SK-N-SH (cell line): ENCODE measurements around the gene CTTN. TPM values are rescaled to one million over a fixed set of nuclear protein-coding genes. Genes with fewer than 3 reads are reported as not detected.

Source experiments
- CTCF ChIA-PET: fragments of 300-600, 350-600 bp; formaldehyde crosslinking; extraction: SDS; loops from one replicate; lab custom pipeline; 2021; lab: Yijun Ruan, JAX
- POLR2A ChIA-PET: fragments of 350-600 bp; sonication (Branson Sonifier 250); formaldehyde crosslinking; extraction: SDS; loops from one replicate; lab custom pipeline; 2020; ENCODE audit warnings: antibody characterized with exemption, inconsistent platforms; lab: Yijun Ruan, JAX
- DNase-seq: peaks from one replicate; pipeline ENCODE4 v3.0.0; 2012
- H2AFZ ChIP-seq: fragments of 200-600 bp; sonication (generic); 2 replicates; pipeline ENCODE4 v1.8.1; 2016; ENCODE audit warnings: antibody characterized with exemption, mild to moderate bottlenecking, low read depth
- H3F3A ChIP-seq: fragments of 200-600 bp; sonication (generic); replicated peaks from 2 replicates; pipeline ENCODE3; 2016; ENCODE audit warnings: antibody characterized with exemption, mild to moderate bottlenecking; ENCODE audit not compliant: insufficient read depth
- H3K27ac ChIP-seq, 2 experiments: fragments of 200-500 bp in 1 of 2; fragments of 200-600 bp in 1 of 2; sonication (Bioruptor generic) in 1 of 2; sonication (generic), shearing (Covaris generic) in 1 of 2; 2 replicates each; pipeline versions ENCODE4 v1.5.1 to v1.6.1; 2014 to 2016; ENCODE audit warnings: low read depth in 2 of 2, inconsistent platforms in 1 of 2, low read length in 1 of 2, mild to moderate bottlenecking in 1 of 2, mixed read lengths in 1 of 2
- H3K27me3 ChIP-seq: fragments of 200-600 bp; sonication (generic), shearing (Covaris generic); 2 replicates; pipeline ENCODE4 v1.6.1; 2016; ENCODE audit warnings: mixed run types; ENCODE audit not compliant: insufficient read depth
- H3K36me3 ChIP-seq, 2 experiments: fragments of 200-500 bp in 1 of 2; fragments of 200-600 bp in 1 of 2; sonication (Bioruptor generic) in 1 of 2; sonication (generic) in 1 of 2; replicated peaks in 1 of 2; 2 replicates each; pipeline versions ENCODE3 to v1.5.1; 2014 to 2016; ENCODE audit warnings: low read length in 1 of 2, mild to moderate bottlenecking in 1 of 2; ENCODE audit not compliant: insufficient read depth in 2 of 2, control insufficient read depth in 1 of 2
- H3K4me1 ChIP-seq, 2 experiments: fragments of 200-500 bp in 1 of 2; fragments of 200-600 bp in 1 of 2; sonication (Bioruptor generic) in 1 of 2; sonication (generic), shearing (Covaris generic) in 1 of 2; 2 replicates each; pipeline versions ENCODE4 v1.5.1 to v1.6.1; 2014 to 2016; ENCODE audit warnings: low read depth in 1 of 2, low read length in 1 of 2, mixed run types in 1 of 2; ENCODE audit not compliant: insufficient read depth in 2 of 2, control insufficient read depth in 1 of 2
- H3K4me2 ChIP-seq: fragments of 200-600 bp; sonication (generic), shearing (Covaris generic); 2 replicates; pipeline ENCODE4 v1.6.1; 2017; ENCODE audit warnings: mixed run types
- H3K4me3 ChIP-seq, 2 experiments: fragments of 200-500 bp in 1 of 2; fragments of 200-600 bp in 1 of 2; sonication (Bioruptor generic) in 1 of 2; sonication (generic), shearing (Covaris generic) in 1 of 2; 2 replicates each; pipeline versions ENCODE4 v1.5.1 to v1.8.1; 2014 to 2016; ENCODE audit warnings: low read depth in 2 of 2, inconsistent platforms in 1 of 2, low read length in 1 of 2, mild to moderate bottlenecking in 1 of 2, mixed read lengths in 1 of 2, moderate library complexity in 1 of 2
- H3K79me2 ChIP-seq: fragments of 200-600 bp; sonication (generic); 2 replicates; pipeline ENCODE4 v1.8.1; 2017; ENCODE audit warnings: mild to moderate bottlenecking; ENCODE audit not compliant: insufficient read depth
- H3K9ac ChIP-seq: fragments of 200-600 bp; sonication (generic); 2 replicates; pipeline ENCODE4 v1.6.1; 2017; ENCODE audit warnings: mixed run types
- H3K9me2 ChIP-seq: fragments of 200-600 bp; sonication (generic); 2 replicates; pipeline ENCODE4 v1.6.1; 2017; ENCODE audit warnings: mixed run types
- H3K9me3 ChIP-seq: fragments of 200-600 bp; sonication (generic); 2 replicates; pipeline ENCODE4 v1.6.1; 2017; ENCODE audit warnings: mixed run types, mild to moderate bottlenecking, moderate library complexity
- H4K20me1 ChIP-seq: fragments of 200-600 bp; sonication (generic); 2 replicates; pipeline ENCODE4 v1.6.1; 2017; ENCODE audit warnings: mild to moderate bottlenecking, mixed run types; ENCODE audit not compliant: insufficient read depth
- CHD2 ChIP-seq: fragments of 150-350 bp; IDR thresholded peaks from 2 replicates; pipeline ENCODE4 v1.6.1; 2018; ENCODE audit warnings: low read length; ENCODE audit not compliant: partially characterized antibody
- ELF1 ChIP-seq: IDR thresholded peaks from 2 replicates; pipeline ENCODE4 v1.4.0; 2012
- FOXM1 ChIP-seq: IDR thresholded peaks from 2 replicates; pipeline ENCODE4 v1.4.0; 2012; ENCODE audit warnings: low read depth, mild to moderate bottlenecking
- GABPA ChIP-seq: IDR thresholded peaks from 2 replicates; pipeline ENCODE4 v1.4.0; 2012; ENCODE audit warnings: low read depth, mild to moderate bottlenecking
- GATA2 ChIP-seq: sonication (generic); formaldehyde crosslinking; IDR thresholded peaks from 2 replicates; pipeline ENCODE4 v1.5.0; 2020; ENCODE audit warnings: mild to moderate bottlenecking, missing genetic modification reagents
- MEF2A ChIP-seq: IDR thresholded peaks from 2 replicates; pipeline ENCODE4 v1.4.0; 2012; ENCODE audit warnings: low read depth, borderline replicate concordance
- NFIC ChIP-seq: IDR thresholded peaks from 2 replicates; pipeline ENCODE4 v1.4.0; 2012; ENCODE audit warnings: borderline replicate concordance
- NRF1 ChIP-seq: IDR thresholded peaks from 2 replicates; pipeline ENCODE4 v1.6.1; 2012; ENCODE audit warnings: low read depth, mild to moderate bottlenecking, low read length
- RAD21 ChIP-seq: IDR thresholded peaks from 2 replicates; pipeline ENCODE4 v1.6.1; 2012; ENCODE audit warnings: mild to moderate bottlenecking, low read length
- SMC3 ChIP-seq: IDR thresholded peaks from 2 replicates; pipeline ENCODE4 v1.6.1; 2012; ENCODE audit warnings: low read depth, low read length, improper control_type of control experiment
- TEAD4 ChIP-seq: IDR thresholded peaks from 2 replicates; pipeline ENCODE4 v1.4.0; 2012; ENCODE audit warnings: mild to moderate bottlenecking, borderline replicate concordance; ENCODE audit not compliant: insufficient read depth
- YY1 ChIP-seq: IDR thresholded peaks from 2 replicates; pipeline ENCODE4 v1.4.0; 2012; ENCODE audit warnings: low read depth, mild to moderate bottlenecking
- WGBS: methylation state at CpG from one replicate; pipeline ENCODE4 v1.1.6; 2017; ENCODE audit warnings: low lambda C conversion rate; 5-methylcytosine and 5-hydroxymethylcytosine counted together
- polyA plus RNA-seq, 3 experiments: library from polyadenylated mRNA; depleted of rRNA; stranded (reverse); fragments of >200 nt; gene quantifications; 2 replicates each; pipeline ENCODE4 v1.2.3, GENCODE V29; 2012
- TF ChIP-seq, protein P1 (sequence below): IDR thresholded peaks from 2 replicates; pipeline ENCODE4 v1.4.0; 2012; ENCODE audit warnings: low read depth, borderline replicate concordance
- TF ChIP-seq, protein P2 (sequence below): fragments of 150-350 bp; IDR thresholded peaks from 2 replicates; pipeline ENCODE4 v1.6.1; 2016; ENCODE audit warnings: mild to moderate bottlenecking, low read depth, low read length
- TF ChIP-seq, protein P3 (sequence below): fragments of 150-350 bp; IDR thresholded peaks from 2 replicates; pipeline ENCODE4 v1.6.1; 2017; ENCODE audit warnings: antibody characterized with exemption, low read length, low read depth, borderline replicate concordance
- TF ChIP-seq, protein P4 (sequence below): IDR thresholded peaks from 2 replicates; pipeline ENCODE4 v1.4.0; 2012; ENCODE audit warnings: low read depth, borderline replicate concordance

Gene CTTN
- polyA plus RNA-seq, 1 of the 3 experiments (the other 2 are of a cell fraction), result 243 TPM

DNA sequence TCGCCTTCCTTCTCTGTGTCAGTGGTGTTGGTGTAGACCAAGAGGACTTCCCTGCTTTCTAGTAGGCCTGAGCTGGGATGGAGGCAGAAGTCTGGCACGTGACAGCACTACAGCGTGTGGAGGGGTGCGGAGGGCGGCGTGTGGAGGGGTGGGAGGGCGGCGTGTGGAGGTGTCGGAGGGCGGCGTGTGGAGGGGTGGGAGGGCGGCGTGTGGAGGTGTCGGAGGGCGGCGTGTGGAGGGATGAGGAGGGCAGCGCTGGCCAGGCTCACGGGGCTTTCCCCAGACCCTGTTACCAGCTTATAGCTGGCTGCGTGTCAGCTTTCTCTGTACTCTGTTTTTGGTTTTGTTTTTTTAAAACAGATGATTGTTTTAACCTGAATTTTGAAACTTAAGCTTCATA is 45.7 kb upstream of the CTTN start:
- Histone ChIP-seq H3K27ac (no peak overlapping the region), H4K20me1 (no peaks in the 10 kb centered on the region), H2AFZ (no peak overlapping the region), H3K4me2 (no peak overlapping the region), H3K9me2 (no peaks in the 10 kb centered on the region), H3K36me3 (peaks cover 39 to 73% of the 10 kb centered on the region in 2 experiments), H3K9me3 (no peaks in the 10 kb centered on the region), H3K4me3 (no peak overlapping the region), H3K79me2 (no peaks in the 10 kb centered on the region; the same call in 1 of the 2 replicates), H3K27me3 (no peaks in the 10 kb centered on the region), H3K9ac (no peak overlapping the region), H3K4me1 (no peaks in the 10 kb centered on the region), H3F3A (peaks cover 6% of the 10 kb centered on the region)
- CTCF ChIA-PET, result no interaction called here
- POLR2A ChIA-PET, result interaction anchor here (0.7 kb wide), 1 partner anchor 448 kb away, joined by 3 read pairs; no protein-coding TSS in a partner anchor
- 98% methylated on average over 19 of the region's 19 CpGs for WGBS
- no peak for DNase-seq
- TF ChIP-seq, protein P1, sequence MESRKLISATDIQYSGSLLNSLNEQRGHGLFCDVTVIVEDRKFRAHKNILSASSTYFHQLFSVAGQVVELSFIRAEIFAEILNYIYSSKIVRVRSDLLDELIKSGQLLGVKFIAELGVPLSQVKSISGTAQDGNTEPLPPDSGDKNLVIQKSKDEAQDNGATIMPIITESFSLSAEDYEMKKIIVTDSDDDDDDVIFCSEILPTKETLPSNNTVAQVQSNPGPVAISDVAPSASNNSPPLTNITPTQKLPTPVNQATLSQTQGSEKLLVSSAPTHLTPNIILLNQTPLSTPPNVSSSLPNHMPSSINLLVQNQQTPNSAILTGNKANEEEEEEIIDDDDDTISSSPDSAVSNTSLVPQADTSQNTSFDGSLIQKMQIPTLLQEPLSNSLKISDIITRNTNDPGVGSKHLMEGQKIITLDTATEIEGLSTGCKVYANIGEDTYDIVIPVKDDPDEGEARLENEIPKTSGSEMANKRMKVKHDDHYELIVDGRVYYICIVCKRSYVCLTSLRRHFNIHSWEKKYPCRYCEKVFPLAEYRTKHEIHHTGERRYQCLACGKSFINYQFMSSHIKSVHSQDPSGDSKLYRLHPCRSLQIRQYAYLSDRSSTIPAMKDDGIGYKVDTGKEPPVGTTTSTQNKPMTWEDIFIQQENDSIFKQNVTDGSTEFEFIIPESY, result no peak
- TF ChIP-seq TEAD4, result no peak
- TF ChIP-seq ELF1, result no peak
- no peak for TF ChIP-seq CHD2
- TF ChIP-seq MEF2A, result no peak
- TF ChIP-seq SMC3, result no peak
- no peak for TF ChIP-seq YY1
- TF ChIP-seq FOXM1, result no peak
- TF ChIP-seq, protein P2, sequence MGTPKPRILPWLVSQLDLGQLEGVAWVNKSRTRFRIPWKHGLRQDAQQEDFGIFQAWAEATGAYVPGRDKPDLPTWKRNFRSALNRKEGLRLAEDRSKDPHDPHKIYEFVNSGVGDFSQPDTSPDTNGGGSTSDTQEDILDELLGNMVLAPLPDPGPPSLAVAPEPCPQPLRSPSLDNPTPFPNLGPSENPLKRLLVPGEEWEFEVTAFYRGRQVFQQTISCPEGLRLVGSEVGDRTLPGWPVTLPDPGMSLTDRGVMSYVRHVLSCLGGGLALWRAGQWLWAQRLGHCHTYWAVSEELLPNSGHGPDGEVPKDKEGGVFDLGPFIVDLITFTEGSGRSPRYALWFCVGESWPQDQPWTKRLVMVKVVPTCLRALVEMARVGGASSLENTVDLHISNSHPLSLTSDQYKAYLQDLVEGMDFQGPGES, result no peak
- TF ChIP-seq NRF1, result no peak
- no peak for TF ChIP-seq GATA2 (CRISPR knock-in tag)
- TF ChIP-seq, protein P3, sequence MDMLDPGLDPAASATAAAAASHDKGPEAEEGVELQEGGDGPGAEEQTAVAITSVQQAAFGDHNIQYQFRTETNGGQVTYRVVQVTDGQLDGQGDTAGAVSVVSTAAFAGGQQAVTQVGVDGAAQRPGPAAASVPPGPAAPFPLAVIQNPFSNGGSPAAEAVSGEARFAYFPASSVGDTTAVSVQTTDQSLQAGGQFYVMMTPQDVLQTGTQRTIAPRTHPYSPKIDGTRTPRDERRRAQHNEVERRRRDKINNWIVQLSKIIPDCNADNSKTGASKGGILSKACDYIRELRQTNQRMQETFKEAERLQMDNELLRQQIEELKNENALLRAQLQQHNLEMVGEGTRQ, result no peak
- no peak for TF ChIP-seq NFIC
- no peak for TF ChIP-seq GABPA
- TF ChIP-seq, protein P4, sequence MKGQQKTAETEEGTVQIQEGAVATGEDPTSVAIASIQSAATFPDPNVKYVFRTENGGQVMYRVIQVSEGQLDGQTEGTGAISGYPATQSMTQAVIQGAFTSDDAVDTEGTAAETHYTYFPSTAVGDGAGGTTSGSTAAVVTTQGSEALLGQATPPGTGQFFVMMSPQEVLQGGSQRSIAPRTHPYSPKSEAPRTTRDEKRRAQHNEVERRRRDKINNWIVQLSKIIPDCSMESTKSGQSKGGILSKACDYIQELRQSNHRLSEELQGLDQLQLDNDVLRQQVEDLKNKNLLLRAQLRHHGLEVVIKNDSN, result no peak
- no peak for TF ChIP-seq RAD21
